ENCODE data around the gene ZHX3.

The ZHX3 gene

GRCh38 chr20:41147767-41148191, 169.8 kb downstream of the ZHX3 start:
- Histone ChIP-seq H3K27me3 (ENCODE audit: control insufficient read depth, insufficient read depth, low read length) (no peaks in the 10 kb centered on the region), H3K79me2 (peaks cover 53% of the 10 kb centered on the region), H3K36me3 (ENCODE audit: control insufficient read depth, insufficient read depth, low read length) (no peaks in the 10 kb centered on the region), H3K9me3 (ENCODE audit: control insufficient read depth, low read length) (no peaks in the 10 kb centered on the region), H3K4me3 (ENCODE audit: low read depth, low read length) (no peak overlapping the region), H3K27ac (no peak overlapping the region), H3K4me1 (peaks cover 7% of the 10 kb centered on the region), H3K9ac (no peak overlapping the region), H2AFZ (no peak overlapping the region), H3K4me2 (ENCODE audit: low read length) (no peak overlapping the region)
- TF ChIP-seq, protein P1, sequence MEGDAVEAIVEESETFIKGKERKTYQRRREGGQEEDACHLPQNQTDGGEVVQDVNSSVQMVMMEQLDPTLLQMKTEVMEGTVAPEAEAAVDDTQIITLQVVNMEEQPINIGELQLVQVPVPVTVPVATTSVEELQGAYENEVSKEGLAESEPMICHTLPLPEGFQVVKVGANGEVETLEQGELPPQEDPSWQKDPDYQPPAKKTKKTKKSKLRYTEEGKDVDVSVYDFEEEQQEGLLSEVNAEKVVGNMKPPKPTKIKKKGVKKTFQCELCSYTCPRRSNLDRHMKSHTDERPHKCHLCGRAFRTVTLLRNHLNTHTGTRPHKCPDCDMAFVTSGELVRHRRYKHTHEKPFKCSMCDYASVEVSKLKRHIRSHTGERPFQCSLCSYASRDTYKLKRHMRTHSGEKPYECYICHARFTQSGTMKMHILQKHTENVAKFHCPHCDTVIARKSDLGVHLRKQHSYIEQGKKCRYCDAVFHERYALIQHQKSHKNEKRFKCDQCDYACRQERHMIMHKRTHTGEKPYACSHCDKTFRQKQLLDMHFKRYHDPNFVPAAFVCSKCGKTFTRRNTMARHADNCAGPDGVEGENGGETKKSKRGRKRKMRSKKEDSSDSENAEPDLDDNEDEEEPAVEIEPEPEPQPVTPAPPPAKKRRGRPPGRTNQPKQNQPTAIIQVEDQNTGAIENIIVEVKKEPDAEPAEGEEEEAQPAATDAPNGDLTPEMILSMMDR (IDR thresholded peaks at IDR 0.05) = no peak

GRCh38 chr20:41145821-41146620, 171.5 kb downstream of the ZHX3 start:
- H3K9me3 ChIP-seq (ENCODE audit: control insufficient read depth, low read length) = no peaks in the 10 kb centered on the region
- peak overlapping the region; percentile 26 for H3K27ac ChIP-seq
- peaks cover 14% of the 10 kb centered on the region for H3K4me1 ChIP-seq
- no peak overlapping the region for H3K4me2 ChIP-seq (ENCODE audit: low read length)
- H3K36me3 ChIP-seq (ENCODE audit: control insufficient read depth, insufficient read depth, low read length) = no peaks in the 10 kb centered on the region
- H2AFZ ChIP-seq = no peak overlapping the region
- H3K9ac ChIP-seq = no peak overlapping the region
- H3K79me2 ChIP-seq = peaks cover 45% of the 10 kb centered on the region
- H3K27me3 ChIP-seq (ENCODE audit: control insufficient read depth, insufficient read depth, low read length) = no peaks in the 10 kb centered on the region
- no peak overlapping the region for H3K4me3 ChIP-seq (ENCODE audit: low read depth, low read length)
- TF ChIP-seq, protein P1 (IDR thresholded peaks at IDR 0.05) = no peak

DNA sequence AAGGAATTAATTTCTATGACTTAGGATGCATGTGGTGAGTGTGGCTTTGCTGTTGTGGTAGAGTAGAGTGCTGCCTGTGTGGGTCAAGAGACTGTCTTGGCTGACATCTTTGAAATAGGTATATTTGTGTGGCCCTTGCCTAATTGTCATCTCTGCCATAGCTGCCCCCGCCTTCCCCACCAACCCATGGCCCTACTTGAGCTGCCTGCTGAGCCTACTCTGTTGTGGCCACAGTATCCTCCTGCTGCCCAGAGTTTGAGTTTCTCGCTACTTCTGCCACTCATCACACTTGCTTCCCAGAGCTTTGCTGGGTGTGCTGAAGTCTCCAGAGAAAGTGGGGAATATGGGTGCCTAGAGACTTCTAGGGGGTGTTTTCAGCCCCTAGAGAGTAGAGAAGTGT, 172.2 kb downstream of the ZHX3 start:
- Histone ChIP-seq H3K4me1 (peaks cover 17% of the 10 kb centered on the region), H2AFZ (no peak overlapping the region), H3K4me2 (ENCODE audit: low read length) (no peak overlapping the region), H3K4me3 (ENCODE audit: low read depth, low read length) (no peak overlapping the region), H3K27ac (no peak overlapping the region), H3K9me3 (ENCODE audit: control insufficient read depth, low read length) (no peaks in the 10 kb centered on the region), H3K27me3 (ENCODE audit: control insufficient read depth, insufficient read depth, low read length) (no peaks in the 10 kb centered on the region), H3K36me3 (ENCODE audit: control insufficient read depth, insufficient read depth, low read length) (no peaks in the 10 kb centered on the region), H3K9ac (no peak overlapping the region), H3K79me2 (peaks cover 40% of the 10 kb centered on the region)
- TF ChIP-seq, protein P1 (IDR thresholded peaks at IDR 0.05) = no peak

GRCh38 chr20:41143354-41143753, 174.2 kb downstream of the ZHX3 start:
- TF ChIP-seq, protein P1 (IDR thresholded peaks at IDR 0.05) = no peak
- H3K27me3 ChIP-seq (ENCODE audit: control insufficient read depth, insufficient read depth, low read length) = no peaks in the 10 kb centered on the region
- H3K4me2 ChIP-seq (ENCODE audit: low read length) = no peak overlapping the region
- H3K36me3 ChIP-seq (ENCODE audit: control insufficient read depth, insufficient read depth, low read length) = no peaks in the 10 kb centered on the region
- peaks cover 22% of the 10 kb centered on the region for H3K4me1 ChIP-seq
- H3K9me3 ChIP-seq (ENCODE audit: control insufficient read depth, low read length) = no peaks in the 10 kb centered on the region
- H3K79me2 ChIP-seq = peaks cover 35% of the 10 kb centered on the region
- no peak overlapping the region for H3K9ac ChIP-seq
- no peak overlapping the region for H3K4me3 ChIP-seq (ENCODE audit: low read depth, low read length)
- no peak overlapping the region for H2AFZ ChIP-seq
- no peak overlapping the region for H3K27ac ChIP-seq

DNA sequence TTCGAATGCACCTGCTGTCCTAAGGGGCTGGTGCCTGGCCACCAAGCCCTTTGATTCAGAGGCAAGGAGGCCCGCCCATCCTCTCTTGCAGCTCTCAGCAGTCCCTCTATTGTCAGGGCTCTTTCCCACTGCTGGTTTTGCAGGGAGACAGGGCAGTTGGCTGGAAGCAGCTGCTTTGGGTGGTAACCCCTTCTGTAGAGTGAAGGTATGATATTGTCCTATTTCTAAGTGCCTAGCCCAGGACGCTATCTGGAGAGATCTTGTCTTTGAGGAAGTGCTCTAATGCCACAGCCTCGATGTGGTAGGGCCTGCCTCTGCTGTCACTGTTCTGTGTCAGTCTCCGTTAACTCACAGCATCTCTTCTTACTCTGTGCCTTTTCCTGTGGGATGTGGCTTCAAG, 174.6 kb downstream of the ZHX3 start:
- Histone ChIP-seq H2AFZ (no peak overlapping the region), H3K4me2 (ENCODE audit: low read length) (no peak overlapping the region), H3K9ac (no peak overlapping the region), H3K27ac (no peak overlapping the region), H3K79me2 (peaks cover 37% of the 10 kb centered on the region), H3K36me3 (ENCODE audit: control insufficient read depth, insufficient read depth, low read length) (no peaks in the 10 kb centered on the region), H3K4me1 (peaks cover 22% of the 10 kb centered on the region), H3K4me3 (ENCODE audit: low read depth, low read length) (no peak overlapping the region), H3K27me3 (ENCODE audit: control insufficient read depth, insufficient read depth, low read length) (no peaks in the 10 kb centered on the region), H3K9me3 (ENCODE audit: control insufficient read depth, low read length) (no peaks in the 10 kb centered on the region)
- TF ChIP-seq, protein P1 (IDR thresholded peaks at IDR 0.05) = no peak
